ENCODE measurements around the gene PRKD2.

DNA sequence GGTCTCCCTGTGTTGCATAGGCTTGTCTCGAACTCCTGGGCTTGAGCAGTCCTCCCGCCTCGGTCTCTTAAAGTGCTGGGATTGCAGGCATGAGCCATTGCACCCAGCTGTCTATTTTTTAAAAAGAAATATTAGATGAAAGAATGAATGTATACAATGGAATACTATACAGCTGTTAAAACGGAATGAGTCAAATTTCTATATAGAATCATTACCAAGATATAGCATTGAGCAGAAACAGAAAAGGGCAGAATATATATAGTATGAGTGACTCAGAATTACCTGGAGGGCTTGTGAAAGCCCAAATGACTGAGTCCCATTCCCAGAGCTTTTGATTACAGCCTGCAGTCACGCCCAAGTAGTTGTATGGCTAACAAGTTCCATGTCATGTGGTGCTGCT is 60.4 kb downstream of the PRKD2 start:
- TF ChIP-seq, protein P1, sequence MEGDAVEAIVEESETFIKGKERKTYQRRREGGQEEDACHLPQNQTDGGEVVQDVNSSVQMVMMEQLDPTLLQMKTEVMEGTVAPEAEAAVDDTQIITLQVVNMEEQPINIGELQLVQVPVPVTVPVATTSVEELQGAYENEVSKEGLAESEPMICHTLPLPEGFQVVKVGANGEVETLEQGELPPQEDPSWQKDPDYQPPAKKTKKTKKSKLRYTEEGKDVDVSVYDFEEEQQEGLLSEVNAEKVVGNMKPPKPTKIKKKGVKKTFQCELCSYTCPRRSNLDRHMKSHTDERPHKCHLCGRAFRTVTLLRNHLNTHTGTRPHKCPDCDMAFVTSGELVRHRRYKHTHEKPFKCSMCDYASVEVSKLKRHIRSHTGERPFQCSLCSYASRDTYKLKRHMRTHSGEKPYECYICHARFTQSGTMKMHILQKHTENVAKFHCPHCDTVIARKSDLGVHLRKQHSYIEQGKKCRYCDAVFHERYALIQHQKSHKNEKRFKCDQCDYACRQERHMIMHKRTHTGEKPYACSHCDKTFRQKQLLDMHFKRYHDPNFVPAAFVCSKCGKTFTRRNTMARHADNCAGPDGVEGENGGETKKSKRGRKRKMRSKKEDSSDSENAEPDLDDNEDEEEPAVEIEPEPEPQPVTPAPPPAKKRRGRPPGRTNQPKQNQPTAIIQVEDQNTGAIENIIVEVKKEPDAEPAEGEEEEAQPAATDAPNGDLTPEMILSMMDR (IDR thresholded peaks at IDR 0.05; ENCODE audit: borderline replicate concordance, extremely low read depth, low read length, poor library complexity, severe bottlenecking) = no peak
- TF ChIP-seq EZH2 (IDR thresholded peaks at IDR 0.05; ENCODE audit: borderline replicate concordance, low read depth, low read length, severe bottlenecking) = no peak

Measured in DND-41 (cell line).